Aorta (tissue), 5 donors: ENCODE data around the gene CYP26A1. TPM values are rescaled to one million over a fixed set of nuclear protein-coding genes. Genes with fewer than 3 reads are reported as not detected.

Experiments
- ATAC-seq: fragments of 200-7000 bp; cut with Tn5 transposase; one replicate; pipeline ENCODE4 v1.9.1; 2022; ENCODE audit warnings: moderate library complexity; ENCODE audit not compliant: low FRiP score
- DNase-seq, 2 donors: peaks; one replicate each; pipeline ENCODE4 v3.0.0-alpha.2; 2020
- H3K27ac ChIP-seq, 2 donors: one replicate each; pipeline ENCODE4 v1.5.1; 2013; ENCODE audit warnings: low read length in 2 of 2, mild to moderate bottlenecking in 2 of 2, moderate library complexity in 2 of 2, control low read depth in 1 of 2, inconsistent platforms in 1 of 2, low read depth in 1 of 2
- H3K27me3 ChIP-seq, 2 donors: one replicate each; pipeline ENCODE4 v1.6.1; 2013; ENCODE audit warnings: control low read depth in 1 of 2, low read length in 1 of 2, mild to moderate bottlenecking in 1 of 2, moderate library complexity in 1 of 2; ENCODE audit not compliant: insufficient read depth in 2 of 2, control insufficient read depth in 1 of 2
- H3K36me3 ChIP-seq, 2 donors: one replicate each; pipeline ENCODE4 v1.6.1; 2013; ENCODE audit warnings: control low read depth in 1 of 2, low read length in 1 of 2, mild to moderate bottlenecking in 1 of 2; ENCODE audit not compliant: insufficient read depth in 2 of 2, control insufficient read depth in 1 of 2
- H3K4me1 ChIP-seq, 2 donors: one replicate each; pipeline ENCODE4 v1.6.1; 2013; ENCODE audit warnings: low read length in 2 of 2, control low read depth in 1 of 2, mild to moderate bottlenecking in 1 of 2, moderate library complexity in 1 of 2; ENCODE audit not compliant: insufficient read depth in 2 of 2, control insufficient read depth in 1 of 2
- H3K4me3 ChIP-seq, 2 donors: one replicate each; pipeline ENCODE4 v1.5.1; 2013; ENCODE audit warnings: low read length in 2 of 2, control low read depth in 1 of 2, mild to moderate bottlenecking in 1 of 2
- H3K9me3 ChIP-seq: one replicate; pipeline ENCODE4 v1.6.1; 2013; ENCODE audit warnings: mild to moderate bottlenecking, low read length; ENCODE audit not compliant: control insufficient read depth
- WGBS, 2 donors: extraction: QIAGEN DNeasy Blood & Tissue Kit; methylation state at CpG; one replicate each; pipeline ENCODE4 v1.1.7; 2013; 5-methylcytosine and 5-hydroxymethylcytosine counted together
- intact Hi-C, 2 donors: fragments of 100-400 bp; cut with DNase I; formaldehyde crosslinking; loops; one replicate each; pipeline versions ENCODE4 v1.14.2 to v1.15.0; 2022
- polyA plus RNA-seq, 2 donors: library from polyadenylated mRNA; stranded (reverse); fragments of 200-250 nt; gene quantifications; one replicate each; pipeline ENCODE4 v1.2.3, GENCODE V29; 2013
- total RNA-seq, 2 donors: library from RNA; stranded (reverse); fragmentation: NEBNext Ultra II Directional; extraction: Animal tissue kit (Norgen Biotek cat#: 25700); gene quantifications; one replicate each; pipeline ENCODE4 v1.2.1, GENCODE V29; 2021
- donor health status: healthy with polysubstance abuse.
- donor health status: Bipolar disorder and iron deficiency.
- donor health status: DM: no; HTN: no; CAD: no.
- donor health status: DM: no; HTN: no; CAD: no.
- donor health status: DM: yes; HTN: yes; CAD: no.

Gene CYP26A1
- total and polyA plus RNA-seq, 4 donors = not detected

- DNase-seq (no peak), ATAC-seq (no peak)
- WGBS, 2 donors = 29 to 30% methylated on average over 10 of the region's 10 CpGs
- no peaks in the 10 kb centered on the region for H3K4me1 ChIP-seq
- H3K4me3 ChIP-seq = no peak overlapping the region
- no peaks in the 10 kb centered on the region for H3K36me3 ChIP-seq
- H3K9me3 ChIP-seq = no peaks in the 10 kb centered on the region
- H3K27ac ChIP-seq = no peak overlapping the region
- intact Hi-C loops = no loop called here
- H3K27me3 ChIP-seq = no peaks in the 10 kb centered on the region
Measured at GRCh38 chr10:93069245-93069561, 4.5 kb upstream of the CYP26A1 start.

GRCh38 chr10:93070378-93071176, 3.1 kb upstream of the CYP26A1 start:
- Histone ChIP-seq H3K9me3 (no peaks in the 10 kb centered on the region), H3K4me1 (no peaks in the 10 kb centered on the region), H3K27me3 (no peaks in the 10 kb centered on the region), H3K4me3 (no peak overlapping the region), H3K36me3 (no peaks in the 10 kb centered on the region), H3K27ac (no peak overlapping the region)
- DNase-seq (no peak), ATAC-seq (no peak)
- intact Hi-C loops = no loop called here
- WGBS, 2 donors = 74 to 76% methylated on average over 5 of the region's 5 CpGs

- DNase-seq = no peak
- H3K4me3 ChIP-seq = no peak overlapping the region
- 92 to 95% methylated on average over 7 of the region's 7 CpGs for WGBS, 2 donors
- H3K27me3 ChIP-seq = no peaks in the 10 kb centered on the region
- intact Hi-C loops = no loop called here
- H3K27ac ChIP-seq = no peak overlapping the region
- no peaks in the 10 kb centered on the region for H3K9me3 ChIP-seq
- no peaks in the 10 kb centered on the region for H3K4me1 ChIP-seq
- ATAC-seq = no peak
- H3K36me3 ChIP-seq = no peaks in the 10 kb centered on the region
Measured at GRCh38 chr10:93071177-93071472, 2.6 kb upstream of the CYP26A1 start.

GRCh38 chr10:93071674-93072224, 1.9 kb upstream of the CYP26A1 start:
- ATAC-seq (no peak), DNase-seq (no peak)
- 8 to 14% methylated on average over 37 of the region's 37 CpGs for WGBS, 2 donors
- no peaks in the 10 kb centered on the region for H3K36me3 ChIP-seq
- intact Hi-C loops = no loop called here
- peak overlapping the region; percentile 3 to 9 for H3K4me3 ChIP-seq
- no peak overlapping the region for H3K27ac ChIP-seq
- H3K4me1 ChIP-seq = no peaks in the 10 kb centered on the region
- no peaks in the 10 kb centered on the region for H3K9me3 ChIP-seq
- no peaks in the 10 kb centered on the region for H3K27me3 ChIP-seq

- no peaks in the 10 kb centered on the region for H3K4me1 ChIP-seq
- no peaks in the 10 kb centered on the region for H3K27me3 ChIP-seq
- DNase-seq (no peak), ATAC-seq (no peak)
- H3K9me3 ChIP-seq = no peaks in the 10 kb centered on the region
- no peaks in the 10 kb centered on the region for H3K36me3 ChIP-seq
- H3K4me3 ChIP-seq = peak overlapping the region; percentile 3 to 9
- intact Hi-C loops = no loop called here
- 1 to 2% methylated on average over 27 of the region's 27 CpGs for WGBS, 2 donors
- no peak overlapping the region for H3K27ac ChIP-seq
Measured at GRCh38 chr10:93072225-93072712, 1.4 kb upstream of the CYP26A1 start.

GRCh38 chr10:93072713-93073538, 767 bp upstream of the CYP26A1 start:
- ATAC-seq (no peak), DNase-seq (no peak)
- Histone ChIP-seq H3K27me3 (no peaks in the 10 kb centered on the region), H3K4me1 (no peaks in the 10 kb centered on the region), H3K36me3 (no peaks in the 10 kb centered on the region), H3K9me3 (no peaks in the 10 kb centered on the region), H3K4me3 (peak overlapping the region; percentile 52 to 55), H3K27ac (no peak overlapping the region)
- intact Hi-C loops = no loop called here
- WGBS, 2 donors = 3 to 4% methylated on average over 34 of the region's 34 CpGs

GRCh38 chr10:93074147-93074596, 479 bp downstream of the CYP26A1 start:
- WGBS, 2 donors = 1% methylated on average over 37 to 40 of the region's 40 CpGs
- peak; percentile 4 for ATAC-seq
- intact Hi-C loops = no loop called here

GRCh38 chr10:93074597-93075368, 1.1 kb downstream of the CYP26A1 start:
- WGBS, 2 donors = 3 to 4% methylated on average over 66 to 67 of the region's 67 CpGs
- DNase-seq = no peak
- H3K4me3 ChIP-seq = no peak overlapping the region
- peak; percentile 31 for ATAC-seq
- H3K27me3 ChIP-seq = no peaks in the 10 kb centered on the region
- no peaks in the 10 kb centered on the region for H3K4me1 ChIP-seq
- H3K27ac ChIP-seq = no peak overlapping the region
- no peaks in the 10 kb centered on the region for H3K36me3 ChIP-seq
- intact Hi-C loops = no loop called here
- no peaks in the 10 kb centered on the region for H3K9me3 ChIP-seq

More at GRCh38 chr10:93074147-93074596, 479 bp downstream of the CYP26A1 start:
- no peaks in the 10 kb centered on the region for H3K36me3 ChIP-seq
- no peaks in the 10 kb centered on the region for H3K4me1 ChIP-seq
- DNase-seq = no peak
- H3K4me3 ChIP-seq = peak overlapping the region; percentile 52 to 55
- H3K27ac ChIP-seq = no peak overlapping the region
- no peaks in the 10 kb centered on the region for H3K9me3 ChIP-seq
- H3K27me3 ChIP-seq = no peaks in the 10 kb centered on the region
